Stimulated activated CD8-positive, alpha-beta memory T cell treated with anti-CD3 and anti-CD28 coated beads, Interleukin-7, amount 100 ng/mL, for 1 hour (primary cell): ENCODE data around the gene CHRM2.

Experiments used
- DNase-seq, 2 donors: peaks; one replicate each; pipeline ENCODE4 v3.0.0-alpha.2; 2020; ENCODE audit warnings: low read depth in 2 of 2

CHRM2 gene

DNA sequence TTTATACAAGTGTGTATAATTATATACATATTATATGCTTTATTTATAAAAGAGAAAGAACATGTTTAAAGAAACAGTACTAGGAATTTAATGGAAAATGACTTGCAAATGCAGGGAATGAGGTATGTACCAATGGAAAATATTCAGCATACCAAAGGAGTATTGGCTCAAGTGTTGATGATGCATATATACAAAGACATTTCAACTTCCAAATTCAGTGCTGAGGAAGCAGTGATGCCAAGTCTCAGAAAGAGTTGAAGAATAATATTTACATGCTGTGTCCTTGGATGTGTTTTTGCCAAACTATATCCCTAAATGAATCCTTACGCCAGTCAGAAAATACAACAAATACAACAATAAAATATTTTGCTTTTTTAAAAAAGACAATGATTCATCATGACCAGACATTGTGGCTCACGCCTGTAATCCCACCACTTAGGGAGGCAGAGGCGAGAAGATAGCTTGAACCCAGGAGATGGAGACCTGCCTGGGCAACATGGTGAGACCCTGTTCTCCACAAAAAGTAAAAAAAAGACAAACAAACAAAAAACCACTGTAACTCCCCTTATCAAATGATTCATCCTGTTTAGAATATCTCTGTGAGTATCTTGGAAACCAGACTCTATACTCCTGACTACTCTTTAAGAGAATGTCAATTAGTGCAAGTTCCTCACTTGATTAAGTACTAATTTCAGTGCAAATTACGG is 157.2 kb downstream of the CHRM2 start:
- no peak for DNase-seq

DNA sequence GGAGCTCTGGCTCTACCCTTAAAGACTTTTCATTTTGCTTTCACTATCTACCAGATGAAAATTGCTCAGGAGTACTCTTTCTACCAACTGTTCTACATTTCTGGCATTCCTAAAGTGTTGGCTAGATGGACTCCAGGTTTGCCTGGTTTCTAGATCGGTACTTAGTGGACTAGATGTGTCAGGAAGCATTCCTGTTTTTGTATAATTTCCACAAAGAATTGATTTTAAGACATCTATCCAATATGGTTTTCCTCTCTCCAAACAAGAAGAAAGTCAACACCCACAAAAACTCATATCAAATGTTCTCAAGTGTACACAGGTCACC is 157.7 kb downstream of the CHRM2 start:
- no peak for DNase-seq

DNA sequence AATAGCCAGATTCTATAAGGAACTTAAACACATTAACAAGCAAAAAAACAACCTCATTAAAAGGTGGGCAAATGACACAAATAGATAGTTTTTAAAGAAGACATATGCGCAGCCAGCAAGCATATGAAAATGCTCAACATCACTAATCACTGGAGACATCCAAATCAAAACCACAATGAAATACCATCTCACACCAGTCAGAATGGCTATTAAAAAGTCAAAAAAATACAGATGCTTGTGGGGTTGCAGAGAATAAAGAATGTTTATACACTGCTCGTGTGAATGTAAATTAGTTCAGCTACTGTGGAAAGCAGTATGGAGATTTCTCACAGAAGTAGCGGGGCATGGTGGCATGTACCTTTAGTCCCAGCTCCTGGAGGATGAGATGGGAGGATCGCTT is 164.0 kb downstream of the CHRM2 start:
- no peak for DNase-seq

DNA sequence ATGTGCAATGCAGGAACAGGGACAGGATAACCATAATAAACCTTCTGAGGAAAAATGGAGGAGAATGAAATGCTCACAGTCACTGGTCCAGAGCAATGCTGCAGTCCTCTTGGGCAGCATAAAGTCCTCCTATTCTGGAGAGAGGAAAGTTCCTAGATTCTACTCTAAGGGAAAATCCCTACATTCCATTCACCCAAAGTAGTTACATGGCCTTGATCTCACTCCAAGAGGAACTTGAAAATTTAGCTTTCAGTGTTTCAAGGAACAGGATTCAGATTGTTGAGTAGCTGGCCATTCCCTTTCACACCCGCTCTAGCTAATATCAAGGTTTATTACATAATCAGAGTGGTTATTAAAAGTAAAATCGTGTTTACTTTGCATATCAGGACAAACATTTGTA is 168.3 kb downstream of the CHRM2 start:
- DNase-seq, result no peak

DNA sequence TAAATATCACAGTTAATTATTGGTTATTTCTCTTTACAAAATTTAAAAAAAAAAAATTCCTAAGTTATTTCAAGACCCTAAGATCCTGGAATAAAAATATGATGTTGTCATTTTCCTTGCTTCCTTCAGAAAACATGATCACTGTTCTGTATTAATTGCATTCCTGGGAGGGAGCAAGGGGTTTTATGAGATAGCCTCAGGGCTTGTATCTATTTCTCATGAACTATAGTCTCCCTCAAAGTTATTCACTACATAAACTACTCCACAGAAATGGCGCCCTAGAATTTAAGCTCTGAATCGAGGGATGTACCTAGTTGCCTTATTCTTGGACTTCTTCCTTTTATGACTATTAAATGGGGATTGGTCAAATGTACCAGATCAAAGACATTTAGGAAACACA is 170.3 kb downstream of the CHRM2 start:
- no peak for DNase-seq

DNA sequence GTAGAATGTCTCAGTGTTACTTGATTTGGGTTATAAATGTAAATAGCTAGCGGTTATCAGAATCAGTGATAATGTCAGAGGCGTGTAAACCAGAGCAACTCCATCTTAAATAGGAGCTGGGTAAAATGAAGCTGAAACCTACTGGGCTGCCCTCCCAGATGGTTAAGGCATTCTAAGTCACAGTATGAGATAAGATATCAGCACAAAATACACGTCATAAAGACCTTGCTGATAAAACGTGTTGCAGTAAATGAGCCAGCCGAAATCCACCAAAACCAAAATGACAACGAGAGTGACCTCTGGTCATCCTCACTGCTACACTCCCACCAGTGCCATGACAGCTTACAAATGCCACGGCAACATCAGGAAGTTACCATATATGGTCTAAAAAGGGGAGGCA is 172.3 kb downstream of the CHRM2 start:
- DNase-seq, result no peak

DNA sequence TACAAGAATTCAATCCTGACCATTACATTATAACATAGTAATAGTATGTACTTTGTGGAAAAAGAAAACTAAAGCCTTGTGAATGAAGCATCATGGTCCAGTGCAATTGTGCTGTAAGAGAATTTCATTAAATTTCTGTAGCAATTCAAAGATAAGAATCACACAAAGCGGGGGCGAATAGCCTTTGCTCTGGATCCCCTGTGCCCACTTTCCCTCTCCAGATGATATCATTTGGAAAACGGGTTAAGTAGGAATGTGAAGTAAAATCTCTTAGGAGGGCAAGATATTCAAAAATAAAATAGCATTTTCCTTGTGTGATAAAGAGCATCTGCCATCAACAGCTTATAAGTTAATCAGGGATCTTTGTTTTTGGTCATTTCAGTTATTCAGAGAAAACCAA is 177.1 kb downstream of the CHRM2 start:
- no peak for DNase-seq

DNA sequence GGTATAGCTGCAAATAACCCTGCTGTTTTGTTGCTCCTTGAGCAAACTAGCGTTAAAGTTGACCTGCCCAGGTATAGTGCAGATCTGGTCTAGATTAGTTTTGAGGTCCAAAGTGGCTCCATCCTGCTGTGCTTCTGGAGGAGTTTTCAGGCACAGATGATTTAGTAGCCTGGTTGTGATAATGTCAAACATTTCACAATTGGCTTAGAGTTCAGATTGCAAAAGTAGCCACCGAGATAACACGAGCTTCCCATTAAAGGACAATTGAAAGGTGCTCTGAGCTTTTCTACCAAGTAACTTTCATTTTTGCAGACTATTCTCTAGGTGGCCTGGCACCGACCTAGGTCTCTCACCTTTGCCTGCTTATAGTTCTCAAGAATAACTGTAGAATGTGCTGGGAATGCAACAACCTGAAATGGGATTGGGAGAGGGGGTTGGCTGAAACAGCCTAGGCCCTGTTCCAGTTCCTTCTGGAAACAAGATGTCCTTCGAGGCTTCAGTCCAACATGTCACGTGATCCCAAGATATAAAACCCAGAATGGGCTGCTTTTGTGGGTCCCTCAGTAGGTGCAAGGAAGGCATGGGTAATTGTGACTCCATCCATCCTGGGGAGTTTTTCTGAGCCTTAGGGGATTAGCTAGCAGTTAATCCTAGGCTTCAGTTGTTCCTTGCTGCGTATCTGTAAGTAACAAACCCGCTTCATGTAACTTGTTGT is 201.0 kb downstream of the CHRM2 start:
- no peak for DNase-seq
